ENCODE measurements around the gene ALDH2.
A peak's percentile ranks its signal among the peaks of the same experiment; 100 is the strongest.

The ALDH2 gene

DNA sequence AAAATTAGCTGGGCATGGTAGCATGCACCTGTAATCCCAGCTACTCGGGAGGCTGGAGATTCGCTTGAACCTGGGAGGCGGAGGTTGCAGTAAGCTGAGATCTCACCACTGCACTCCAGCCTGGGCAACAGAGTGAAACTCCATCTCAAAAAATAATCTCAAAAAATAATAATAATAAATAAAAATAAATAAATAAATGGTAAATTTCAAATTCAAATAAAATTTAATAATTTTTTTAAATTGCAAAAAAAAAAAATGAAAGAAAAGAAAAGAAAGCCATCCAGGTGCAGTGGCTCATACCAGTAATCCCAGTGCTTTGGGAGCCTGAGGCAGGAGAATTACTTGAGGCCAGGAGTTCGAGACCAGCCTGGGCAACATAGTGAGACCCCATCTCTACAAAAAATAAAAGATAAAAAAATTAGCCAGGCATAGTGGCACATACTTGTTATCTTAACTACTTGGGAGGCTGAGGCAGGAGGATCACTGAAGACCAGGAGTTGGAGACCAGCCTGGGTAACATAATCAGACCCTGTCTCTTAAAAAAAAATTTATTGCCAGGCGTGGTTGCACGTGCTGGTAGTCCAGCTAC lies 36.4 kb downstream of the ALDH2 start:
- Histone ChIP-seq H3K27me3 (no peaks in the 10 kb centered on the region), H3K9me3 (no peaks in the 10 kb centered on the region), H3K36me3 (peaks cover 39% of the 10 kb centered on the region), H3K4me1 (no peaks in the 10 kb centered on the region), H3K4me3 (ENCODE audit: low read depth, low read length) (no peak overlapping the region)
- no peak for DNase-seq
- TF ChIP-seq CTCF (IDR thresholded peaks at IDR 0.05; ENCODE audit: low read depth, low read length), result no peak

GRCh38 chr12:111803851-111804250 lies 37.1 kb downstream of the ALDH2 start:
- Histone ChIP-seq H3K4me1 (no peaks in the 10 kb centered on the region), H3K4me3 (ENCODE audit: low read depth, low read length) (no peak overlapping the region), H3K36me3 (peaks cover 32% of the 10 kb centered on the region), H3K27me3 (no peaks in the 10 kb centered on the region), H3K9me3 (no peaks in the 10 kb centered on the region)
- DNase-seq, result no peak
- no peak for TF ChIP-seq CTCF (IDR thresholded peaks at IDR 0.05; ENCODE audit: low read depth, low read length)

- no peak for DNase-seq
- Histone ChIP-seq H3K4me1 (no peaks in the 10 kb centered on the region), H3K9me3 (no peaks in the 10 kb centered on the region), H3K27me3 (no peaks in the 10 kb centered on the region), H3K36me3 (peaks cover 19% of the 10 kb centered on the region), H3K4me3 (ENCODE audit: low read depth, low read length) (no peak overlapping the region)
- TF ChIP-seq CTCF (IDR thresholded peaks at IDR 0.05; ENCODE audit: low read depth, low read length), result no peak
Measured at GRCh38 chr12:111806304-111806703, 39.6 kb downstream of the ALDH2 start.

- no peak for DNase-seq
- H3K9me3 ChIP-seq, result no peaks in the 10 kb centered on the region
- no peak overlapping the region for H3K4me3 ChIP-seq (ENCODE audit: low read depth, low read length)
- no peaks in the 10 kb centered on the region for H3K27me3 ChIP-seq
- H3K4me1 ChIP-seq, result no peaks in the 10 kb centered on the region
- peaks cover 13% of the 10 kb centered on the region for H3K36me3 ChIP-seq
- TF ChIP-seq CTCF (IDR thresholded peaks at IDR 0.05; ENCODE audit: low read depth, low read length), result no peak
Measured at GRCh38 chr12:111807232-111807631, 40.5 kb downstream of the ALDH2 start.

DNA sequence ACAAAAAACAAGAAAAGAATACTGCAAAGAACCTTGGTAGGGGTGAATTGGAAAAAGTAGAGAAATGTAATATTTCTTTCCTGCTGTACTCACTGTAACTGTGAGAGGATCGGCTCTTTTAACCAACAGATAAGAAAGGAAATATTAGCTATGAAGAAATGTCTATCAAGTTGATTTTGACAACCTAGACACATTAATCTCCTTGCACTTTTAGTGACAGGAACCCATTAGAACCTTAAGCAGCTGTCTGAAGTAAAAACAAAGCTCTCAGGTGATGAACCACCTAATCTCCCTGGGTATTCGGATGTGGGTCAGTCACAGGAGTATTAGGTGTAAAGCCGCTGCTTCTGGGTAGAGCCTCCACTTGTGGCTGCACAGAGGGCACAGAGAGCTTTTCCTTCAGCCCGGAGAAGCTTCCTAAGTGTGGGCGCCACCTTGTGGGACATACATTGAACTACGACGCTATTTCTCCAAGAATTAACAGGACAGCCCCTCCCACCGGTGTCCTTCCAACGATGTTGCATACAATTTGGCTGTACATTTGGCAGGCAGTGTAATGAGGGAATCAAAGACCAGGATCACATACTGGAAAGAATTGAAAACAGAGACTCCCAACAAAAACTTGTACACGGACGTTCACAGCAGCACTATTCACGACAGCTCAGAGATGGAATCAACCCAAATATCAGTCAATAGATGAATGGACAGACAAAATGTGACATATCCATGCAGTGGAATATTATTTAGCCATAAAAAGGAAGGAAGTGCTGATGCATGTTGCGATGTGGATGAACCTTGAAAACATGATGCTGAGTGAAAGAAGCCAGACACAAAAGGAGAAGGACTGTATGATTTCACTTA lies 46.4 kb downstream of the ALDH2 start:
- no peak overlapping the region for H3K4me3 ChIP-seq (ENCODE audit: low read depth, low read length)
- H3K4me1 ChIP-seq, result 0 out of 2 replicates have a peak, but pooled peaks cover 2% of the 10 kb centered on the region
- H3K9me3 ChIP-seq, result peaks cover 3% of the 10 kb centered on the region; the same call in 1 of the 2 replicates
- H3K36me3 ChIP-seq, result peaks cover 7% of the 10 kb centered on the region
- DNase-seq, result peak; percentile 75
- TF ChIP-seq CTCF (IDR thresholded peaks at IDR 0.05; ENCODE audit: low read depth, low read length), result peak; percentile 92
- no peaks in the 10 kb centered on the region for H3K27me3 ChIP-seq

Measured in BE2C (cell line).